Spleen (tissue), 11 donors: ENCODE results near the gene DLX3. TPM values are rescaled to one million over a fixed set of nuclear protein-coding genes. Genes with fewer than 3 reads are reported as not detected.

Source experiments
- DNase-seq: peaks from one replicate; pipeline ENCODE4 v3.0.0-alpha.2; 2020
- H3K27ac ChIP-seq, 8 donors: fragments of 200-600 bp; sonication (generic) in 7 of 8; 1 replicate in 4 of 8; 2 replicates in 4 of 8; pipeline versions ENCODE4 v1.5.0 to v1.8.0; 2016 to 2021; ENCODE audit warnings: inconsistent platforms in 4 of 8, mild to moderate bottlenecking in 4 of 8, moderate library complexity in 1 of 8
- H3K27me3 ChIP-seq, 7 donors: fragments of 200-600 bp; sonication (generic) in 6 of 7; replicated peaks in 1 of 7; 1 replicate in 4 of 7; 2 replicates in 3 of 7; pipeline versions ENCODE4 v1.5.0 to v1.8.0; 2016 to 2021; ENCODE audit warnings: inconsistent platforms in 3 of 7, mild to moderate bottlenecking in 1 of 7
- H3K36me3 ChIP-seq, 6 donors: fragments of 200-600 bp; sonication (generic) in 5 of 6; 1 replicate in 4 of 6; 2 replicates in 2 of 6; pipeline versions ENCODE4 v1.5.0 to v1.8.0; 2016 to 2021; ENCODE audit warnings: inconsistent platforms in 2 of 6
- H3K4me1 ChIP-seq, 6 donors: fragments of 200-600 bp; sonication (generic) in 5 of 6; 1 replicate in 3 of 6; 2 replicates in 3 of 6; pipeline versions ENCODE4 v1.5.0 to v1.8.0; 2016 to 2021; ENCODE audit warnings: inconsistent platforms in 3 of 6
- H3K4me3 ChIP-seq, 8 donors: fragments of 200-600 bp; sonication (generic) in 7 of 8; 1 replicate in 4 of 8; 2 replicates in 4 of 8; pipeline versions ENCODE4 v1.5.0 to v1.8.0; 2016 to 2021; ENCODE audit warnings: inconsistent platforms in 4 of 8, mild to moderate bottlenecking in 4 of 8, moderate library complexity in 2 of 8
- H3K9me3 ChIP-seq, 8 donors: fragments of 200-600 bp; sonication (generic) in 7 of 8; 1 replicate in 4 of 8; 2 replicates in 4 of 8; pipeline versions ENCODE4 v1.5.0 to v1.8.0; 2016 to 2021; ENCODE audit warnings: inconsistent platforms in 4 of 8
- CTCF ChIP-seq, 11 experiments: fragments of 200-600 bp in 7 of 11; fragments of 450-650 bp in 4 of 11; sonication (generic) in 4 of 11; IDR thresholded peaks in 8 of 11; conservative IDR thresholded peaks in 3 of 11; 1 replicate in 7 of 11; 2 replicates in 4 of 11; pipeline versions ENCODE4 v1.4.0 to v1.8.0; 2016 to 2021; ENCODE audit warnings: antibody characterized with exemption in 11 of 11, inconsistent platforms in 4 of 11, mild to moderate bottlenecking in 1 of 11
- POLR2A ChIP-seq, 3 donors: fragments of 450-650 bp; IDR thresholded peaks; one replicate each; pipeline ENCODE4 v1.5.1; 2017; ENCODE audit warnings: antibody characterized with exemption in 3 of 3, mild to moderate bottlenecking in 1 of 3
- POLR2AphosphoS5 ChIP-seq, 3 donors: sonication (generic); formaldehyde crosslinking; IDR thresholded peaks; one replicate each; pipeline ENCODE4 v1.5.1; 2017; ENCODE audit warnings: antibody characterized with exemption in 3 of 3
- WGBS, 5 donors: extraction: QIAGEN DNeasy Blood & Tissue Kit in 3 of 5; methylation state at CpG; one replicate each; pipeline versions ENCODE4 v1.1.5 to v1.1.7; 2013 to 2018; 5-methylcytosine and 5-hydroxymethylcytosine counted together
- intact Hi-C: fragments of 100-400 bp; cut with DNase I; formaldehyde crosslinking; loops from one replicate; pipeline ENCODE4 v1.15.0; 2023; ENCODE audit warnings: low total_unique reads
- polyA plus RNA-seq, 3 donors: library from polyadenylated mRNA; stranded (reverse); fragments of 200-250 nt; gene quantifications; one replicate each; pipeline ENCODE4 v1.2.1, GENCODE V29; 2013
- total RNA-seq, 7 donors: library from RNA; depleted of rRNA in 3 of 7; stranded (reverse); fragments of >200 nt in 3 of 7; fragmentation: NEBNext Ultra II Directional in 4 of 7; extraction: Animal tissue kit (Norgen Biotek cat#: 25700) in 4 of 7; gene quantifications; one replicate each; pipeline versions ENCODE4 v1.1.0 to v1.2.1, GENCODE V29; 2016 to 2021
- donor health status: healthy with polysubstance abuse.
- donor health status: DM: no; HTN: no; CAD: no; lungs with moderate emphysema.
- donor health status: DM: no; HTN: no; CAD: no.
- donor health status: Bipolar disorder and iron deficiency.
- donor health status: healthy.
- donor health status: DM: no; HTN: no; CAD: no.
- donor health status: DM: yes; HTN: yes; CAD: no.

The DLX3 gene
- total and polyA plus RNA-seq, 10 donors, result 0.02 TPM; not detected in 9

GRCh38 chr17:49957350-49957749, 37.7 kb downstream of the DLX3 start:
- no peak overlapping the region for H3K27ac ChIP-seq
- H3K36me3 ChIP-seq, result no peaks in the 10 kb centered on the region
- 72 to 89% (median 86%) methylated on average over 3 of the region's 3 CpGs for WGBS, 5 donors
- TF ChIP-seq CTCF (IDR thresholded peaks at IDR 0.05 in 8 of 11, conservative IDR thresholded peaks at IDR 0.05 in 3 of 11), result no peak
- TF ChIP-seq POLR2A (IDR thresholded peaks at IDR 0.05), result no peak
- no peak for TF ChIP-seq POLR2AphosphoS5 (IDR thresholded peaks at IDR 0.05)
- H3K4me1 ChIP-seq, result peaks cover 0 to 9% (median 0%) of the 10 kb centered on the region in 6 donors
- DNase-seq, result no peak
- H3K4me3 ChIP-seq, result no peak overlapping the region
- H3K9me3 ChIP-seq, result no peaks in the 10 kb centered on the region
- H3K27me3 ChIP-seq, result peaks cover 0 to 60% (median 15%) of the 10 kb centered on the region in 7 donors
- intact Hi-C loops, result no loop called here

- Histone ChIP-seq H3K27ac (no peak overlapping the region), H3K9me3 (no peaks in the 10 kb centered on the region), H3K4me1 (peaks cover 0 to 12% (median 0%) of the 10 kb centered on the region in 6 donors), H3K4me3 (no peak overlapping the region), H3K27me3 (peaks cover 0 to 60% (median 14%) of the 10 kb centered on the region in 7 donors), H3K36me3 (no peaks in the 10 kb centered on the region)
- intact Hi-C loops, result no loop called here
- 56 to 85% (median 58%) methylated on average over 4 of the region's 4 CpGs for whole genome bisulfite sequencing, 5 donors
- TF ChIP-seq CTCF (IDR thresholded peaks at IDR 0.05 in 8 of 11, conservative IDR thresholded peaks at IDR 0.05 in 3 of 11) (no peak), POLR2A (IDR thresholded peaks at IDR 0.05) (no peak), POLR2AphosphoS5 (IDR thresholded peaks at IDR 0.05) (no peak)
- DNase-seq, result no peak
Measured at GRCh38 chr17:49956780-49957179, 38.2 kb downstream of the DLX3 start.

DNA sequence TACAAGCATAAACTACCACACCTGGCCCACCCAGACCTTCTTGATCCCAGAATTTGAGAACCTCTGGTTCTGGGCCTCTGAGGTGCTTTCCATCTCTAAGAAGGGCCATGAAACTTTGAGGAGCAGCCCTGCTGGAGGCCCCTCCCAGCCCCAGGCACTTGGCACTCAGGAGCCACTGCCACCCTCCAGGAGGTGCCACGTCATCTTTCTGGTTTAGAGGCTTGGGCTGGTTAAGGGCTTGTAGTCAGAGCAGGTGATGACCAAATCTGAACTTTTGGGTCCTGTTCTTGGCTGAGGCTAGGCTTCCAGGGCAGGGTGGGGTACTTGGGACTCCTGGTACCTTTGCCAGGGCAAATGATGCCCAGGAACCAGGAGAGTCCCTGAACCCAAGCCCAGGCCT, 39.9 kb downstream of the DLX3 start:
- Histone ChIP-seq H3K4me3 (no peak overlapping the region), H3K9me3 (no peaks in the 10 kb centered on the region), H3K27me3 (peaks cover 0 to 62% (median 10%) of the 10 kb centered on the region in 7 donors), H3K4me1 (peaks cover 0 to 12% (median 0%) of the 10 kb centered on the region in 6 donors), H3K36me3 (no peaks in the 10 kb centered on the region), H3K27ac (no peak overlapping the region)
- 50 to 71% (median 62%) methylated on average over 1 of the region's 1 CpG; no CpG with 5 or more reads in 1 of the 5 donors for WGBS, 5 donors
- intact Hi-C loops, result no loop called here
- TF ChIP-seq POLR2AphosphoS5 (IDR thresholded peaks at IDR 0.05), result no peak
- no peak for TF ChIP-seq CTCF (IDR thresholded peaks at IDR 0.05 in 8 of 11, conservative IDR thresholded peaks at IDR 0.05 in 3 of 11)
- no peak for TF ChIP-seq POLR2A (IDR thresholded peaks at IDR 0.05)
- DNase-seq, result no peak

DNA sequence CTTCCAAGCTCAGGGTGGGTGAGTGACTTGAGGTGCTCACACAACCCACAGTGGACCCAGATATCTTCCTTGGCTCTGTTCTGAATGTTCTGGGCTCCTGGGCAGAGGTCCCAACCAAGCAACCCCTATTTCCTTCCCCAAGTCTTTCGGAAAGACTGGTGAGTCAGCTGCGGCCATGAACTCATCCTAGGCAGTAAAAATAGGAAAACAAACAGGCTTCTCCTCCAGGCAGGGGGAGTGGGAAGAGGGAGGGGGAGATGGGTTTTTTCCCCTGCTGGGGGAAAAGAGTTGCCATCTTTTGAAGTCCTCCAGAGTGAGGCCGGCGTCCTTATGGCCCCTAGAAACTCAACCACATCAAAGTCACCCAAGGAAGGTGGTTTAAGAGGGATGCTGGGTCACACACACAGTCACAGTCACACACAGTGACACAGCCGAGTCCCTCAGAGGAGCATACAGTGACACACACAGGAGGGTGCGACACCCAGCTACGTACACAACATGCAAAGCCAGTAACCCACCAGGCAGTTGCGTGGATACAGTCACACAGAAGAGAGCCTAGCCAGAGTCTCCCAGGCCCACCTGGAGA, 42.0 kb downstream of the DLX3 start:
- H3K27ac ChIP-seq, result no peak overlapping the region
- H3K4me1 ChIP-seq, result peaks cover 0 to 12% (median 0%) of the 10 kb centered on the region in 6 donors
- TF ChIP-seq POLR2A (IDR thresholded peaks at IDR 0.05) (no peak), CTCF (IDR thresholded peaks at IDR 0.05 in 8 of 11, conservative IDR thresholded peaks at IDR 0.05 in 3 of 11) (no peak), POLR2AphosphoS5 (IDR thresholded peaks at IDR 0.05) (no peak)
- no peak for DNase-seq
- H3K36me3 ChIP-seq, result no peaks in the 10 kb centered on the region
- 57 to 71% (median 65%) methylated on average over 6 to 8 of the region's 8 CpGs for WGBS, 5 donors
- H3K4me3 ChIP-seq, result no peak overlapping the region
- peaks cover 0 to 68% (median 10%) of the 10 kb centered on the region in 7 donors for H3K27me3 ChIP-seq
- H3K9me3 ChIP-seq, result no peaks in the 10 kb centered on the region
- intact Hi-C loops, result loop anchor here (2.0 kb wide), 1 partner anchor 44 kb away; no protein-coding TSS in a partner anchor
